IMR-90 (cell line): ENCODE results near the gene HRH3. TPM values are rescaled to one million over a fixed set of nuclear protein-coding genes. Genes with fewer than 3 reads are reported as not detected.

Source experiments
- ATAC-seq: fragments of 200-7000 bp; cut with Tn5 transposase; 2 replicates; pipeline ENCODE4 v1.9.1; 2020; ENCODE audit warnings: low read depth, mild to moderate bottlenecking, moderate library complexity
- BruUV-seq: library from RNA; stranded (reverse); fragments of 400-500 nt; replicated peaks from 2 replicates; lab custom pipeline; 2021; lab: Mats Ljungman, UMichigan
- CTCF ChIA-PET: fragments of 300-600 bp; formaldehyde crosslinking; extraction: SDS; loops from one replicate; lab custom pipeline; 2021; ENCODE audit warnings: antibody characterized with exemption; lab: Yijun Ruan, JAX
- POLR2A ChIA-PET: fragments of 300-600 bp; sonication (Branson Sonifier 250); formaldehyde crosslinking; loops from one replicate; lab custom pipeline; 2022; ENCODE audit warnings: antibody characterized with exemption; ENCODE audit not compliant: unreplicated experiment; lab: Charles Lee
- DNase-seq: peaks from one replicate; pipeline ENCODE4 v3.0.0; 2013
- H2AFZ ChIP-seq: replicated peaks from 2 replicates; pipeline ENCODE3; 2013; ENCODE audit warnings: low read length, mild to moderate bottlenecking; ENCODE audit not compliant: poor library complexity
- H2AK5ac ChIP-seq: 2 replicates; pipeline ENCODE4 v1.6.1; 2013; ENCODE audit warnings: low read depth, low read length, inconsistent platforms
- H2AK9ac ChIP-seq: replicated peaks from 2 replicates; pipeline ENCODE3; 2013; ENCODE audit warnings: mild to moderate bottlenecking, low read depth, low read length, moderate library complexity; ENCODE audit not compliant: poor library complexity
- H2BK120ac ChIP-seq: 2 replicates; pipeline ENCODE4 v1.6.1; 2013; ENCODE audit warnings: low read depth, low read length, inconsistent platforms
- H2BK15ac ChIP-seq: 3 replicates; pipeline ENCODE4 v1.6.1; 2013; ENCODE audit warnings: low read depth, low read length, inconsistent platforms
- H2BK20ac ChIP-seq: 2 replicates; pipeline ENCODE4 v1.6.1; 2013; ENCODE audit warnings: low read depth, mild to moderate bottlenecking, inconsistent platforms, low read length, moderate library complexity
- H2BK5ac ChIP-seq: 2 replicates; pipeline ENCODE4 v1.6.1; 2013; ENCODE audit warnings: mild to moderate bottlenecking, low read depth, low read length, inconsistent platforms; ENCODE audit not compliant: poor library complexity, severe bottlenecking
- H3K14ac ChIP-seq: replicated peaks from 2 replicates; pipeline ENCODE4 v1.6.1; 2013; ENCODE audit warnings: low read depth, low read length, inconsistent platforms
- H3K18ac ChIP-seq: 2 replicates; pipeline ENCODE4 v1.6.1; 2013; ENCODE audit warnings: low read depth, low read length, control low read depth
- H3K23ac ChIP-seq: 2 replicates; pipeline ENCODE4 v1.6.1; 2013; ENCODE audit warnings: low read depth, low read length, inconsistent platforms
- H3K27ac ChIP-seq: 2 replicates; pipeline ENCODE4 v1.5.1; 2013; ENCODE audit warnings: mild to moderate bottlenecking, control low read depth, low read length; ENCODE audit not compliant: insufficient read depth
- H3K27me3 ChIP-seq: 2 replicates; pipeline ENCODE4 v1.6.1; 2013; ENCODE audit warnings: low read length; ENCODE audit not compliant: control insufficient read depth, insufficient read depth
- H3K36me3 ChIP-seq: 2 replicates; pipeline ENCODE4 v1.6.1; 2013; ENCODE audit warnings: low read length, mixed read lengths; ENCODE audit not compliant: control insufficient read depth, insufficient read depth
- H3K4ac ChIP-seq: 2 replicates; pipeline ENCODE4 v1.6.1; 2013; ENCODE audit warnings: low read depth, low read length, inconsistent platforms
- H3K4me1 ChIP-seq: 2 replicates; pipeline ENCODE4 v1.6.1; 2013; ENCODE audit warnings: low read length, mixed read lengths; ENCODE audit not compliant: control insufficient read depth, insufficient read depth
- H3K4me2 ChIP-seq: 2 replicates; pipeline ENCODE4 v1.6.1; 2013; ENCODE audit warnings: low read depth, mild to moderate bottlenecking, control low read depth, low read length, moderate library complexity
- H3K4me3 ChIP-seq: 2 replicates; pipeline ENCODE4 v1.5.1; 2013; ENCODE audit warnings: low read depth, mild to moderate bottlenecking, control low read depth, low read length, moderate library complexity; ENCODE audit not compliant: insufficient read depth
- H3K56ac ChIP-seq: 2 replicates; pipeline ENCODE4 v1.6.1; 2013; ENCODE audit warnings: low read length, inconsistent platforms; ENCODE audit not compliant: insufficient read depth; ENCODE audit errors: extremely low read depth
- H3K79me1 ChIP-seq, 2 experiments: 2 replicates each; pipeline ENCODE4 v1.6.1; 2013; ENCODE audit warnings: low read length in 2 of 2, inconsistent platforms in 1 of 2, low read depth in 1 of 2
- H3K9ac ChIP-seq: 2 replicates; pipeline ENCODE4 v1.6.1; 2013; ENCODE audit warnings: low read depth, low read length, control low read depth
- H3K9me1 ChIP-seq: 2 replicates; pipeline ENCODE4 v1.6.1; 2013; ENCODE audit warnings: low read length, inconsistent platforms; ENCODE audit not compliant: insufficient read depth
- H3K9me3 ChIP-seq: 2 replicates; pipeline ENCODE4 v1.6.1; 2013; ENCODE audit warnings: low read length; ENCODE audit not compliant: control insufficient read depth, insufficient read depth
- H4K20me1 ChIP-seq: 2 replicates; pipeline ENCODE4 v1.6.1; 2013; ENCODE audit warnings: low read length, inconsistent platforms; ENCODE audit not compliant: insufficient read depth
- H4K5ac ChIP-seq: 2 replicates; pipeline ENCODE4 v1.6.1; 2013; ENCODE audit warnings: mild to moderate bottlenecking, low read depth, low read length, control low read depth
- H4K8ac ChIP-seq, 2 experiments: 2 replicates each; pipeline ENCODE4 v1.6.1; 2013; ENCODE audit warnings: low read depth in 2 of 2, low read length in 2 of 2, control low read depth in 1 of 2, inconsistent platforms in 1 of 2
- H4K91ac ChIP-seq: 2 replicates; pipeline ENCODE4 v1.6.1; 2013; ENCODE audit warnings: low read depth, low read length, inconsistent platforms; ENCODE audit not compliant: insufficient read depth
- ELK1 ChIP-seq: fragments of 150-350 bp; IDR thresholded peaks from 2 replicates; pipeline ENCODE4 v1.6.1; 2016; ENCODE audit warnings: low read depth, mild to moderate bottlenecking, low read length, moderate library complexity, borderline replicate concordance
- WGBS, 2 experiments: methylation state at CpG; one replicate each; pipeline versions ENCODE4 v1.1.5 to v1.1.7; 2013; ENCODE audit warnings: missing lambda C conversion rate in 2 of 2; ENCODE audit not compliant: insufficient read length in 1 of 2; ENCODE audit errors: extremely low coverage in 2 of 2; 5-methylcytosine and 5-hydroxymethylcytosine counted together
- dilution Hi-C: fragments of 300-500 bp; cut with HindIII; formaldehyde crosslinking; loops from one replicate; pipeline ENCODE4 v1.14.3; 2018; ENCODE audit warnings: low sequenced_read_pairs; ENCODE audit not compliant: unreplicated experiment
- in situ Hi-C: fragments of 300-500 bp; cut with MboI; formaldehyde crosslinking; loops from 3 replicates; pipeline ENCODE4 v1.14.3; 2019; ENCODE audit warnings: low sequenced_read_pairs, inconsistent platforms, mixed read lengths
- intact Hi-C: fragments of 100-400 bp; cut with micrococcal nuclease; formaldehyde crosslinking; loops from 2 replicates; pipeline ENCODE4 v1.10.0; 2022
- polyA plus RNA-seq, 3 experiments: library from polyadenylated mRNA; depleted of rRNA; stranded (reverse); fragments of >200 nt; gene quantifications; 2 replicates each; pipeline ENCODE4 v1.2.3, GENCODE V29; 2012; ENCODE audit warnings: low replicate concordance in 1 of 3
- total RNA-seq: library from RNA; depleted of rRNA; stranded (reverse); fragments of >200 nt; gene quantifications from 2 replicates; pipeline ENCODE4 v1.2.3, GENCODE V29; 2012

HRH3 gene
- total and polyA plus RNA-seq, 2 of the 4 experiments (the other 2 are of a cell fraction), result not detected

GRCh38 chr20:62243106-62243505 lies 23.0 kb upstream of the HRH3 start:
- Histone ChIP-seq H2BK20ac (no peak overlapping the region), H2AFZ (no peak overlapping the region), H4K8ac (no peak overlapping the region), H2AK5ac (no peak overlapping the region), H3K9ac (no peak overlapping the region), H3K56ac (no peak overlapping the region), H2BK120ac (no peak overlapping the region), H3K27me3 (no peaks in the 10 kb centered on the region), H4K20me1 (peaks cover 84% of the 10 kb centered on the region), H3K4me1 (peaks cover 4% of the 10 kb centered on the region), H3K27ac (no peak overlapping the region), H3K9me1 (peaks cover 13% of the 10 kb centered on the region), H2AK9ac (no peak overlapping the region), H3K14ac (no peak overlapping the region), H2BK5ac (no peak overlapping the region), H2BK15ac (no peak overlapping the region), H3K4ac (no peak overlapping the region), H4K5ac (no peak overlapping the region), H3K36me3 (peaks cover 21% of the 10 kb centered on the region; the same call in 1 of the 2 replicates), H3K9me3 (no peaks in the 10 kb centered on the region), H3K4me3 (no peak overlapping the region), H3K4me2 (no peak overlapping the region), H3K79me1 (peaks cover 24 to 81% of the 10 kb centered on the region in 2 experiments), H4K91ac (no peak overlapping the region), H3K23ac (no peak overlapping the region), H3K18ac (no peak overlapping the region)
- no TSS peak for BruUV-seq
- DNase-seq (no peak), ATAC-seq (no peak)
- dilution Hi-C loops (no loop called here), intact Hi-C loops (no loop called here), in situ Hi-C loops (no loop called here)
- 88% methylated on average over 9 of the region's 22 CpGs; no CpG with 5 or more reads in 1 of the 2 experiments for WGBS, 2 experiments
- CTCF ChIA-PET, result no interaction called here
- TF ChIP-seq ELK1, result no peak
- POLR2A ChIA-PET, result no interaction called here
